GM18858 (cell line): ENCODE measurements around the gene ACAD11.

Experiments used
- ATAC-seq: cut with Tn5 transposase; IDR thresholded peaks from one replicate; pipeline ENCODE4 v1.9.1; 2021; ENCODE audit not compliant: unreplicated experiment

Gene ACAD11

GRCh38 chr3:132513057-132513456, 146.6 kb downstream of the ACAD11 start:
- no peak for ATAC-seq

GRCh38 chr3:132509506-132509905, 150.1 kb downstream of the ACAD11 start:
- ATAC-seq, result no peak

GRCh38 chr3:132509096-132509495, 150.5 kb downstream of the ACAD11 start:
- no peak for ATAC-seq
